GM21390 (cell line): ENCODE results near the gene MADD.

Source experiments
- ATAC-seq: cut with Tn5 transposase; IDR thresholded peaks from one replicate; pipeline ENCODE4 v1.9.1; 2021; ENCODE audit not compliant: unreplicated experiment

The MADD gene

GRCh38 chr11:47249378-47249715 lies 20.6 kb upstream of the MADD start:
- no peak for ATAC-seq

GRCh38 chr11:47251751-47252150 lies 18.2 kb upstream of the MADD start:
- ATAC-seq, result no peak

GRCh38 chr11:47253660-47254059 lies 16.3 kb upstream of the MADD start:
- no peak for ATAC-seq

- no peak for ATAC-seq
Measured at GRCh38 chr11:47254386-47254785, 15.5 kb upstream of the MADD start.

- ATAC-seq, result no peak
Measured at GRCh38 chr11:47256374-47256773, 13.6 kb upstream of the MADD start.

- ATAC-seq, result no peak
Measured at GRCh38 chr11:47257177-47257516, 12.8 kb upstream of the MADD start.

- no peak for ATAC-seq
Measured at GRCh38 chr11:47257517-47258316, 12.2 kb upstream of the MADD start, which contains the start of gene NR1H3. NR1H3 (plus strand) TSS chr11:47257996; CDS start chr11:47259217, 1,221 bp downstream.

- no peak for ATAC-seq
Measured at GRCh38 chr11:47258317-47258902, 11.5 kb upstream of the MADD start.

- no peak for ATAC-seq
Measured at GRCh38 chr11:47259232-47259977, 10.5 kb upstream of the MADD start.

- no peak for ATAC-seq
Measured at GRCh38 chr11:47260366-47260765, 9.6 kb upstream of the MADD start.

- ATAC-seq, result no peak
Measured at GRCh38 chr11:47261291-47261800, 8.6 kb upstream of the MADD start.

GRCh38 chr11:47264119-47264518 lies 5.8 kb upstream of the MADD start:
- no peak for ATAC-seq

GRCh38 chr11:47264521-47264920 lies 5.4 kb upstream of the MADD start:
- ATAC-seq, result no peak

- ATAC-seq, result no peak
Measured at GRCh38 chr11:47267876-47268275, 2.1 kb upstream of the MADD start.

GRCh38 chr11:47268448-47269001 lies 1.4 kb upstream of the MADD start:
- ATAC-seq, result no peak

GRCh38 chr11:47269002-47269828 lies 718 bp upstream of the MADD start:
- peak; percentile 42 for ATAC-seq

GRCh38 chr11:47270331-47271271 lies 668 bp downstream of the MADD start:
- no peak for ATAC-seq

GRCh38 chr11:47271328-47271727 lies 1.4 kb downstream of the MADD start:
- ATAC-seq, result no peak

- no peak for ATAC-seq
Measured at GRCh38 chr11:47271961-47272661, 2.2 kb downstream of the MADD start.
